Measurements from ENCODE around the gene SCARB2.

Gene SCARB2

GRCh38 chr4:76175336-76175735 is 38.3 kb downstream of the SCARB2 start:
- DNase-seq: no peak
- no peak overlapping the region for H3K4me3 Mint-ChIP-seq
- H3K27ac Mint-ChIP-seq: no peak overlapping the region
- no peaks in the 10 kb centered on the region for H3K4me1 Mint-ChIP-seq
- H3K36me3 Mint-ChIP-seq (ENCODE audit: low read depth): no peaks in the 10 kb centered on the region
- H3K27me3 Mint-ChIP-seq: no peaks in the 10 kb centered on the region
- ATAC-seq: no peak
- no peaks in the 10 kb centered on the region for H3K9me3 Mint-ChIP-seq

- DNase-seq (no peak), ATAC-seq (no peak)
- Mint-ChIP-seq H3K27me3 (no peaks in the 10 kb centered on the region), H3K9me3 (no peaks in the 10 kb centered on the region), H3K27ac (no peak overlapping the region), H3K36me3 (ENCODE audit: low read depth) (no peaks in the 10 kb centered on the region), H3K4me1 (no peaks in the 10 kb centered on the region), H3K4me3 (no peak overlapping the region)
These were observed 39.4 kb downstream of the SCARB2 start for GRCh38 chr4:76174216-76174615.

- ATAC-seq: no peak
- Mint-ChIP-seq H3K4me1 (no peaks in the 10 kb centered on the region), H3K27me3 (no peaks in the 10 kb centered on the region), H3K4me3 (no peak overlapping the region), H3K9me3 (no peaks in the 10 kb centered on the region), H3K27ac (no peak overlapping the region), H3K36me3 (ENCODE audit: low read depth) (peaks cover 2% of the 10 kb centered on the region)
- DNase-seq: no peak
These were observed 44.9 kb downstream of the SCARB2 start for GRCh38 chr4:76168688-76169087.

GRCh38 chr4:76166480-76166879 is 47.1 kb downstream of the SCARB2 start:
- peaks cover 3% of the 10 kb centered on the region for H3K36me3 Mint-ChIP-seq (ENCODE audit: low read depth)
- H3K9me3 Mint-ChIP-seq: no peaks in the 10 kb centered on the region
- no peak overlapping the region for H3K27ac Mint-ChIP-seq
- no peak for ATAC-seq
- H3K4me1 Mint-ChIP-seq: no peaks in the 10 kb centered on the region
- no peak overlapping the region for H3K4me3 Mint-ChIP-seq
- no peaks in the 10 kb centered on the region for H3K27me3 Mint-ChIP-seq
- no peak for DNase-seq

- ATAC-seq: no peak
- no peaks in the 10 kb centered on the region for H3K9me3 Mint-ChIP-seq
- no peaks in the 10 kb centered on the region for H3K27me3 Mint-ChIP-seq
- no peak overlapping the region for H3K4me3 Mint-ChIP-seq
- H3K27ac Mint-ChIP-seq: no peak overlapping the region
- no peak for DNase-seq
- H3K4me1 Mint-ChIP-seq: no peaks in the 10 kb centered on the region
- H3K36me3 Mint-ChIP-seq (ENCODE audit: low read depth): peaks cover 9% of the 10 kb centered on the region
These were observed 53.3 kb downstream of the SCARB2 start for GRCh38 chr4:76160355-76160754.

GRCh38 chr4:76156635-76157034 is 57.0 kb downstream of the SCARB2 start:
- H3K9me3 Mint-ChIP-seq: peaks cover 5% of the 10 kb centered on the region
- H3K27me3 Mint-ChIP-seq: no peaks in the 10 kb centered on the region
- no peak overlapping the region for H3K4me3 Mint-ChIP-seq
- H3K36me3 Mint-ChIP-seq (ENCODE audit: low read depth): peaks cover 5% of the 10 kb centered on the region
- ATAC-seq: no peak
- DNase-seq: no peak
- H3K27ac Mint-ChIP-seq: no peak overlapping the region
- no peaks in the 10 kb centered on the region for H3K4me1 Mint-ChIP-seq

- Mint-ChIP-seq H3K9me3 (peaks cover 5% of the 10 kb centered on the region), H3K4me1 (no peaks in the 10 kb centered on the region), H3K27ac (no peak overlapping the region), H3K4me3 (no peak overlapping the region), H3K27me3 (no peaks in the 10 kb centered on the region), H3K36me3 (ENCODE audit: low read depth) (peaks cover 1% of the 10 kb centered on the region)
- ATAC-seq: no peak
- no peak for DNase-seq
These were observed 57.6 kb downstream of the SCARB2 start for GRCh38 chr4:76155979-76156378.

GRCh38 chr4:76153356-76153755 is 60.3 kb downstream of the SCARB2 start:
- Mint-ChIP-seq H3K9me3 (peaks cover 5% of the 10 kb centered on the region), H3K36me3 (ENCODE audit: low read depth) (no peaks in the 10 kb centered on the region), H3K27me3 (no peaks in the 10 kb centered on the region), H3K4me1 (peaks cover 11% of the 10 kb centered on the region), H3K27ac (no peak overlapping the region), H3K4me3 (no peak overlapping the region)
- ATAC-seq (no peak), DNase-seq (no peak)

GRCh38 chr4:76148142-76148865 is 65.3 kb downstream of the SCARB2 start, which contains the start of gene NUP54:
NUP54 (minus strand) TSS chr4:76148397; CDS start chr4:76148374, 23 bp downstream.
- Mint-ChIP-seq H3K36me3 (ENCODE audit: low read depth) (peaks cover 16% of the 10 kb centered on the region), H3K27me3 (no peaks in the 10 kb centered on the region), H3K9me3 (no peaks in the 10 kb centered on the region), H3K4me3 (peak within 1 kb of the TSS; percentile 97), H3K4me1 (peaks cover 34% of the 10 kb centered on the region), H3K27ac (peak within 1 kb of the TSS; percentile 95)
- peak; percentile 98 for ATAC-seq
- DNase-seq: peak; percentile 96

GRCh38 chr4:76147454-76148141 is 66.0 kb downstream of the SCARB2 start:
- peaks cover 21% of the 10 kb centered on the region for H3K36me3 Mint-ChIP-seq (ENCODE audit: low read depth)
- peaks cover 34% of the 10 kb centered on the region for H3K4me1 Mint-ChIP-seq
- H3K4me3 Mint-ChIP-seq: peak overlapping the region; percentile 97
- ATAC-seq (peak; percentile 77), DNase-seq (peak; percentile 62)
- H3K27me3 Mint-ChIP-seq: no peaks in the 10 kb centered on the region
- peak overlapping the region; percentile 95 for H3K27ac Mint-ChIP-seq
- H3K9me3 Mint-ChIP-seq: no peaks in the 10 kb centered on the region

- Mint-ChIP-seq H3K9me3 (no peaks in the 10 kb centered on the region), H3K27ac (no peak overlapping the region), H3K4me1 (peaks cover 36% of the 10 kb centered on the region), H3K4me3 (no peak overlapping the region), H3K36me3 (ENCODE audit: low read depth) (peaks cover 44% of the 10 kb centered on the region), H3K27me3 (no peaks in the 10 kb centered on the region)
- DNase-seq (no peak), ATAC-seq (no peak)
These were observed 69.1 kb downstream of the SCARB2 start for GRCh38 chr4:76144546-76144945.

GRCh38 chr4:76141241-76141640 is 72.4 kb downstream of the SCARB2 start:
- H3K9me3 Mint-ChIP-seq: no peaks in the 10 kb centered on the region
- no peak overlapping the region for H3K4me3 Mint-ChIP-seq
- no peak overlapping the region for H3K27ac Mint-ChIP-seq
- H3K36me3 Mint-ChIP-seq (ENCODE audit: low read depth): peaks cover 59% of the 10 kb centered on the region
- ATAC-seq (no peak), DNase-seq (no peak)
- no peaks in the 10 kb centered on the region for H3K27me3 Mint-ChIP-seq
- H3K4me1 Mint-ChIP-seq: peaks cover 18% of the 10 kb centered on the region

GRCh38 chr4:76127754-76128153 is 85.9 kb downstream of the SCARB2 start:
- no peak overlapping the region for H3K27ac Mint-ChIP-seq
- H3K9me3 Mint-ChIP-seq: no peaks in the 10 kb centered on the region
- no peaks in the 10 kb centered on the region for H3K27me3 Mint-ChIP-seq
- H3K4me1 Mint-ChIP-seq: no peaks in the 10 kb centered on the region
- DNase-seq (no peak), ATAC-seq (no peak)
- peaks cover 55% of the 10 kb centered on the region for H3K36me3 Mint-ChIP-seq (ENCODE audit: low read depth)
- no peak overlapping the region for H3K4me3 Mint-ChIP-seq

GRCh38 chr4:76125816-76126215 is 87.8 kb downstream of the SCARB2 start:
- no peaks in the 10 kb centered on the region for H3K27me3 Mint-ChIP-seq
- H3K4me3 Mint-ChIP-seq: no peak overlapping the region
- no peak for ATAC-seq
- H3K9me3 Mint-ChIP-seq: no peaks in the 10 kb centered on the region
- H3K27ac Mint-ChIP-seq: no peak overlapping the region
- peaks cover 64% of the 10 kb centered on the region for H3K36me3 Mint-ChIP-seq (ENCODE audit: low read depth)
- DNase-seq: no peak
- H3K4me1 Mint-ChIP-seq: no peaks in the 10 kb centered on the region

- Mint-ChIP-seq H3K27me3 (no peaks in the 10 kb centered on the region), H3K36me3 (ENCODE audit: low read depth) (peaks cover 68% of the 10 kb centered on the region), H3K4me1 (no peaks in the 10 kb centered on the region), H3K9me3 (no peaks in the 10 kb centered on the region), H3K27ac (no peak overlapping the region), H3K4me3 (no peak overlapping the region)
- ATAC-seq: no peak
- no peak for DNase-seq
These were observed 93.4 kb downstream of the SCARB2 start for GRCh38 chr4:76120199-76120598.

Data from activated naive CD8-positive, alpha-beta T cell treated with anti-CD3 and anti-CD28 coated beads, Interleukin-2, amount 50 U/mL, for 24 hours (primary cell).